GM18517 (cell line): Measurements from ENCODE around the gene PLA2G10.
"Not testable (repeated sequence)": the region's sequence is repeated elsewhere in the genome, so short reads cannot be mapped to it uniquely, and the experiment has no call there.

ENCODE experiments used
- ATAC-seq: cut with Tn5 transposase; IDR thresholded peaks from one replicate; pipeline ENCODE4 v1.9.1; 2021; ENCODE audit warnings: mild to moderate bottlenecking, moderate library complexity; ENCODE audit not compliant: unreplicated experiment

Gene PLA2G10, protein sequence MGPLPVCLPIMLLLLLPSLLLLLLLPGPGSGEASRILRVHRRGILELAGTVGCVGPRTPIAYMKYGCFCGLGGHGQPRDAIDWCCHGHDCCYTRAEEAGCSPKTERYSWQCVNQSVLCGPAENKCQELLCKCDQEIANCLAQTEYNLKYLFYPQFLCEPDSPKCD

GRCh38 chr16:14694129-14694528 is at the start of gene PLA2G10:
PLA2G10 (minus strand) TSS chr16:14694308; CDS start chr16:14694229, 79 bp downstream.
- not testable (repeated sequence) for ATAC-seq

GRCh38 chr16:14742273-14743128 is 48.4 kb upstream of the PLA2G10 start, which contains the start of gene NPIPA2:
NPIPA2 (plus strand) TSS chr16:14742533; CDS start chr16:14748066, 5,533 bp downstream.
- peak; percentile 97 for ATAC-seq

GRCh38 chr16:14741794-14742193 is 47.7 kb upstream of the PLA2G10 start:
- not testable (repeated sequence) for ATAC-seq

DNA sequence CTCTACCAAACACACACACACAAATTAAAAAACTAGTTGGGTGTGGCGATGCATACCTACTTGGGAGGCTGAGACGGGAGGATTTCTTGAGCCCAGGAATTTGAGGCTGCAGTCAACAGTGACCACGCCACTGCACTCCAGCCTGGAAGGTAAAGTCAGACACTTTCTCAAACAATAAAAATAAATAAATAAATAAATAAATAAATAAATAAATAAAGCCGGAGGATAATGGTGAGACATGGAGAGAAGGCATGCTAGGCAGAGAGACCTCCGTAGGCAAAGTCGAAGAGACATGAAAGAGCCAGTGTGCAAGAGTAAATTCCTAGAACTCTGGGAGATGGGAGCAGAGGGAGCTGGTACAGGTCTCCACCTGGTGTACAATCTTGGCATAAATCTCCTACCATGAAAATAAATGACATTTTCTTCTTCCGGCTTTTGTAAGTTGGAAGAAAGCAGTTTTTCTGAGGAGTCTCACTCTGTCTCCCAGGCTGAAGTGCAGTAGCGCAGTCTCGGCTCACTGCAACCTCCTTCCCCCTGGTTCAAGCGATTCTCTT is 46.8 kb upstream of the PLA2G10 start:
- not testable (repeated sequence) for ATAC-seq

DNA sequence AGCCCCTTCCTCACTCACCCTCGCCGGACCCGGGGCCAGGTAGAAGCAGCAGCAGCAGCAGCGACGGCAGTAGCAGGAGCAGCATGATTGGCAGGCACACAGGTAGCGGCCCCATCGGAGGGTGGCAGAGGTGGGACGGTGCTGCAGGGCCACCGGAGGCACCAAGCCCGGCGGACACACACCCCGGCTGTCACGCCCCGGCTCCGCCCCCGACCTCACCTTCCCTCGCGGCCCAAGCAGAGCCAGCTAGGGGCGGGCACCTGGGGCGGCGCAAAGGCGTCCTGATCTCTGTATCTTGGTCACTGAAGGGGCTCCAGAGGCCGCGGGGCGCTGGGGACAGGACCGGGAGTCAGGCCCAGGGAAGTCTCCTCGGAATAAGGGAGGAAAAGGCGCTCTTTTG is 39.1 kb upstream of the PLA2G10 start:
- not testable (repeated sequence) for ATAC-seq

DNA sequence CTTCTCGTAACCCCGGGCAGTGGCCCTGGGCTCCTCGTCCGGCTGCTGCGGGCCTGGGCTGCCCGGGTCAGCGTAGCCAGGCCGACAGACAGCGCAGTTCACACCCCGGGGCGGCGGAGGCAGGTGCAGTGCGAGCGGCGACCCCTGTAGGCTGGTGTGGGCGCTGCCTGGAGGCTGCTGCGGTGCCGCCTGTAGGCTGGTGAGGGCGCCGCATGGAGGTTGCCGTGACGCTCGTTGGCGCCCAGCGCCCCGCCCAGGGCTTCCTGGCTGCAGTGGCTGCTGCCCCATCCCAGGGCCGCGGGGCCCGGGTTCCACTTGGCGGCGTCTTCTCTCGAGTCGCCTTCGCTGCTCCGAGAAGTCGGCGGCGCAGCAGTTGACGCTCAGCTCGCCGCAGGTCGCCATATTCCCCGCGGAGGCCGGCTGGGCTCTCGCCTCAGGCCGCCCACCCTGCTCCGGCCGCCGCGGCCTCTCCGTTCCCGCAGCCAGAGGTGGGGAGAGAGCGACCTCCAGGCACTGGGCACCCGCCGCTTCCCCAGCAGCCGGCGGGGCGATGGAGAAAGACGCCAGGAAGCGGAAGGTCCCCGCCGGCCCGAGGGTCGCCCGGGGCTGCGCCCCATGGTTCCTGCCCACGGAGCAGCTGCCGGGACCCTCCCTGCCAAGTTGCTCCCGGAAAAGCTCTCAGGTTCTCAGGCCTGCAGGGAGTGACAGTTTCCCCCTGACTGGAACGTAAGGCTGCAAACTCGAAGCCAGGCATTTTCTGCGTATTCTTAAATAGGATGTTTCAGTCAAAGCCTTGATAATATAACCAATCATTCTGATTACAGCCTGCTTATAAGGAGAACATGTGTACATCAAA is 9.3 kb upstream of the PLA2G10 start, which contains the start of gene NPIPA3:
Gene NPIPA3, plus strand, starts transcription at position 256 of the 856 bp plus-strand sequence. CDS start 5,533 bp downstream, outside the sequence.
- ATAC-seq, result peak; percentile 95

DNA sequence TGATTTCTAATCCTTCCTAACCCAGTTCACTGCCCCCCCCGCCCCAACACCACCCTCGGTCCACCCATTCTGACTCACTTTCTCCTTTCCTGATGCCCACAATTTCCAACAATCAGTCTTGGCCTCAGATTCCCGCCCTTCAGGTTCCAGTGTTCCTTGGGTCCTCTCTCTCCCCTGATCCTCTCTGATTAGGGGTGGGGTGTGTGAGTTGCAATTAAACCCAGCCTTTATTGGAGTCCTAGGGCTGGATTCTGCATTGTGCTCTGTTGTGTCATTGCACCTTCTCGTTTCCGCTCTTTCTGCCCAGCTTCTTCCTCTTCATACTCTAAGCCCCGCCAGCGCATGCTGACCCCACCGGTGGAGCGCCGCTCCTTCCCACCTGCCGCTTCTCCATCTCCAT is 8.6 kb upstream of the PLA2G10 start:
- ATAC-seq, result not testable (repeated sequence)

GRCh38 chr16:14701859-14702258 is 7.8 kb upstream of the PLA2G10 start:
- ATAC-seq, result not testable (repeated sequence)

GRCh38 chr16:14685870-14686793 is 8.0 kb downstream of the PLA2G10 start:
- ATAC-seq, result not testable (repeated sequence)

GRCh38 chr16:14682121-14682520 is 12.0 kb downstream of the PLA2G10 start:
- no peak for ATAC-seq

DNA sequence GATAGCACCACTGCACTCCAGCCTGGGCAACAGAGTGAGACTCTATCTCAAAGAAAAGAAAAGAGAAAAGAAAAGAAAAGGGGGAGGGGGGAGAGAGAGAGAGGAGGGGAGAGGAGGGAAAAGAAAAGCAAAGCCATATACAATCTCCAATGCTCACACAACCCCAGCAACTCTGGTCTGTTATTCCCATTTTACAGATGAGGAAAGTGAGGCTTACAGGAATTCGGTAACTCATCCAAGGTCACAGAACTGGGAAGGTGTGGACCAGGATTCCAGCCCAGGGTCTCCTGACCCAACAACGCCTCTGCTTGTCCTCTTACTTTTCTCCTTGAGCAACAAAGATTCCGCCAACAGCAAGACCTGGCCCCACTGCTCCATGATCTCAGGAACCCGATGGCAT is 13.0 kb downstream of the PLA2G10 start:
- no peak for ATAC-seq

DNA sequence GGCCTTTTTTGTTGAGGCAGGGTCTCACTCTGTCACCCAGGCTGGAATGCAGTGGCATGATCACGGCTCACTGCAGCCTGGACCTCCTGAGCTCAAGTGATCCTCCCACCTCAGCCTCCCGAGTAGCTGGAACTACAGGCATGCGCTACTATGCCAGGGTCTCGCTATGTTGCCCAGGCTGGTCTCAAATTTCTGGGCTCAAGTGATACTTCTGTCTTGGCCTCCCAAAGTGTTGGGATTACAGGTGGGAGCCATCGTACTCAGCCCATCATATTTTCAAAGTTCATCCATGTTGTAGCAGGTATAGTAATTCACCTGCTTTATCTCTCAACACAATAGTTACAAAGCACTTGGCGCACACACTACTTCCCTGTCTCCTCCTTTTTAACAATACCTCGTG is 13.7 kb downstream of the PLA2G10 start:
- ATAC-seq, result not testable (repeated sequence)

- no peak for ATAC-seq
Observed at GRCh38 chr16:14678748-14679497, 15.2 kb downstream of the PLA2G10 start.

GRCh38 chr16:14677627-14678026 is 16.5 kb downstream of the PLA2G10 start:
- ATAC-seq, result no peak

DNA sequence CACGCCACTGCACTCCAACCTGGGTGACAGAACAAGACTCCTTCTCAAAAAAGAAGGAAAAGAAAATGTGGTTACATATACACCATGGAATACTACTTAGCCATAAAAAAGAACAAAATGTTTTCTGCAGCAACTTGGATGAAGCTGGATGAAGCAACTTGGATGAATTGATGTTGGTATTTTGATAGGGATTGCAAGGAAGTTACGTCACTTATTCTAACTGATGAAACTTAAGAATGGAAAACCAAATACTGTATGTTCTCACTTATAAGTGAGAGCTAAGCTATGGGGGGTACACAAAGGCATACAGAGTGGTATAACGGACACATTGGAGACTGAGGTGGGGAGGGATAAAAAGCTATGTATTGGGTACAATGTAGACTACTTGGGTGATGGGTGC is 17.5 kb downstream of the PLA2G10 start:
- no peak for ATAC-seq

- ATAC-seq, result peak; percentile 65
Observed at GRCh38 chr16:14672403-14672971, 21.6 kb downstream of the PLA2G10 start.

GRCh38 chr16:14669776-14670175 is 24.3 kb downstream of the PLA2G10 start:
- ATAC-seq, result no peak

DNA sequence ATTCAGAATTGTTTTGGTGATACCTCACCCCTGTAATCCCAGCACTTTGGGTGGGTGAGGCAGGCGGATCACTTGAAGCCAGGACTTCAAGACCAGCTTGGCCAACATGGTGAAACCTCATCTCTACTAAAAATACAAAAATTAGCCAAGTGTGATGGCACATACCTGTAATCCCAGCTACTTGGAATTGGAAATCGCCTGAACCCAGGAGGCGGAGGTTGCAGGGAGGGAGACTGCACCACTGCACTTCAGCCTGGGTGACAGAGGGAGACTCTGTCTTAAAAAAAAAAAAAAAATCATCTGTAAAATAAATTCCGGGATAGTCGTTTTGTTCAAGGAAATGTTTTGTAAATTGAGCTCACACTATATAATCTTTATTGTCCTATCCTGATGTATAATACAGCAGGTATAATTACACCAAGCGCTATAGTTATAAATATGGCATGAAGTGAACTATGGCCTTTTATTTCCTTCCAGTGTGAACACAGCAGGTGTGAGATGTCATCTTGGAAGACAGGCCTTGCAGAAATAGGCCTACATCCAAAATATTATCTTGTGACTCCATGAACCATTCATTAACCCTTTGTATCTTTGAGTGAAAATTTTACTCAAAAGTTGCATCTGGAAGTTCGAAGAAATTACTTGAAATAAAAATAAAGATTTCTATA is 25.4 kb downstream of the PLA2G10 start:
- ATAC-seq, result no peak
